H1 (cell line): Measurements from ENCODE around the gene ATF7IP2.

Experiments
- CTCF ChIP-seq, 3 experiments: IDR thresholded peaks; 1 replicate in 2 of 3; 2 replicates in 1 of 3; pipeline versions ENCODE4 v1.5.1 to v1.6.1; 2011; ENCODE audit warnings: low read length in 3 of 3, mild to moderate bottlenecking in 3 of 3, inconsistent platforms in 2 of 3, low read depth in 1 of 3, moderate library complexity in 1 of 3; ENCODE audit not compliant: insufficient read depth in 1 of 3; ENCODE audit errors: control extremely low read depth in 1 of 3
- POLR2A ChIP-seq, 2 experiments: IDR thresholded peaks; 1 replicate in 1 of 2; 2 replicates in 1 of 2; pipeline ENCODE4 v1.6.1; 2011; ENCODE audit warnings: low read depth in 2 of 2, low read length in 2 of 2, mild to moderate bottlenecking in 2 of 2; ENCODE audit errors: control extremely low read depth in 1 of 2

GRCh38 chr16:10511829-10512228, 126.0 kb downstream of the ATF7IP2 start:
- TF ChIP-seq CTCF (IDR thresholded peaks at IDR 0.05; ENCODE audit: control extremely low read depth in 1 of 3, insufficient read depth in 1 of 3, low read depth in 1 of 3, low read length in 3 of 3) (no peak), POLR2A (IDR thresholded peaks at IDR 0.05; ENCODE audit: control extremely low read depth in 1 of 2, low read depth in 2 of 2, low read length in 2 of 2) (no peak)
